ENCODE measurements around the gene MAMSTR. TPM values are rescaled to one million over a fixed set of nuclear protein-coding genes. Genes with fewer than 3 reads are reported as not detected.

Gene MAMSTR
- total RNA-seq, 1 donor from 2014 or later: 0.57 TPM

DNA sequence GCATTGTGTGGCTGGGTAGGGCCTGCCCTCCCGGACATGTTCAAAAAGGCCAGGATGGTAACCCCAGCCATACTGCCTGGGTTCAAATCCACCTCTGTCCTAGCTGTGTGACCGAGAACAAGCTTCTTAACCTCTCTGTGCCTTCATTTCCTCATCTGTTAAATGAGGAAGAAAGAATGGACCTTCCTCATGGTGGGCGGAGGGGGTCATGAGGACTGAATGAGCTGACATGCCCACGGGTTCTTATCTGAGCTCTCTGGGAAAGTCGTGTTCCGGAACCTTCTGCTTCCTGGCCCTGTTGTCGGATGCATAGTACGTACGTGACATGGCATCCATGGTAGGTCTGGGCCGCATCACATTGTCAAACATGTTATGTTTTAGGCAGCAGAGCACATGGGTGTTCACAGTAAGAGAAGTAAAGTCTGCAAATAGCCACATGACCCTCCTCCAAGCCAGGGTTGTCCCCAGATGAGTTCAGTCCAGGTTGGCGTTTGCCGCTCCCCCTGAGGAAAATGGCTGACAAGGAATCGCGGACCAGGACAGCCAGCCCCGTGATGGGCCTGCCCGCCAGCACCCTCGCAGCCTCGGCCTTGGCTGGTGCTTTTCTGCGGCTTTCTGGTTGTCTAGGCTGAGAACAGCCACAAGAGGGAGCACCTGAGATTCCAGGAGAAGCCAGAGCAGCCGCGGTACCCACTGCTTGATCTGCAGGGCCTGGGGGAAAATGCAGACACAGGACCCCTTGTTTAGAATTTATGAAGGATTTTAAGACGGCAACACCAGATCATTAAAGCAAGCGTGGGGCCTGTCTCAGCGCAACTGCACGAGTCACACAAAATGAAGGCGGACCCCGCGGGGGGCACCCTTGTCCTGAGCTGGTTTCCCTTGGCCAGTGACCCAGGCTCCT lies 44.4 kb downstream of the MAMSTR start:
- Histone ChIP-seq H2AFZ (ENCODE audit: low read depth, low read length) (peak overlapping the region; percentile 57), H3K4me3 (ENCODE audit: insufficient read depth, low read depth, low read length) (no peak overlapping the region)
- H3K27me3 Mint-ChIP-seq (ENCODE audit: low read depth, unreplicated experiment): peaks cover 34% of the 10 kb centered on the region

DNA sequence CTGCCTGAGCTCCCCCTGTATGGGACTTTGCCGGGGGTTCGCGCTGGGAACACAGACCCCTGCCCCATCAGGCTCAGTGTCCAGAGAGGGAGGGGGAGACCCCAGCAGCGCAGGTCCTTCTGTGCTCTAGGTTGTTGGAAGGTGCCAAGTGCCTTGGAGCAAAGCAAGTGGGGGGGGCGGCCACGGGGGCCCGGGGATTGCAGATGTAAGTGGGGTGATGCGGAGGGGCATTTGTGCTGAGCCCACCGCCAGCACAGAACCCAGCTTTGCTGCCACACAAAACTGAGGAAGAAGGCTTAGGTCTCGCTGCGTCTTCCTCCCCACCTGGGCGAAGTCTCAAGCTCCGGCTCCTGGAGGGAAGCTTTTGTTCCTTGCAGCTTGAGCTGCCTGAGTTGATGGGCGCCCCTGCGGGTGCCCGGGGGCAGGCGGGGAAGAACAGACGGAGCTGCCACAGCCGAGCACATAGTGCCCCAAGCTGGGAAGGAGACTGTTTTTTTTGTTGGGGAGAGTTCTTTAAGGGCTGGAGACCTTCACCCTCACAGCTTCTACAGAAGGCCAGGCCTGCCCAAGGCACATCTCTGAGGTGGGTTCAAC lies 45.2 kb downstream of the MAMSTR start:
- Mint-ChIP-seq H3K4me3 (ENCODE audit: unreplicated experiment) (no peak overlapping the region), H3K9me3 (ENCODE audit: unreplicated experiment) (no peaks in the 10 kb centered on the region), H3K4me1 (ENCODE audit: low read depth, unreplicated experiment) (no peaks in the 10 kb centered on the region), H3K27me3 (ENCODE audit: low read depth, unreplicated experiment) (peaks cover 34% of the 10 kb centered on the region), H3K27ac (ENCODE audit: unreplicated experiment) (no peak overlapping the region), H3K36me3 (ENCODE audit: low read depth, unreplicated experiment) (no peaks in the 10 kb centered on the region)
- FAIRE-seq (no peak), DNase-seq (ENCODE audit: low read depth) (no peak)
- Histone ChIP-seq H3K9me3 (ENCODE audit: insufficient read depth, low read depth, low read length) (peaks cover 3% of the 10 kb centered on the region), H4K20me1 (ENCODE audit: insufficient read depth, low read length) (no peaks in the 10 kb centered on the region), H3K4me1 (ENCODE audit: insufficient read depth, low read length) (no peaks in the 10 kb centered on the region), H3K27me3 (ENCODE audit: insufficient read depth, low read length) (peaks cover 3% of the 10 kb centered on the region), H3K36me3 (ENCODE audit: insufficient read depth, low read length) (no peaks in the 10 kb centered on the region), H3K9ac (ENCODE audit: low read length) (no peak overlapping the region), H3K4me2 (ENCODE audit: low read length) (no peak overlapping the region), H3K27ac (ENCODE audit: low read depth, low read length) (no peak overlapping the region), H3K4me3 (ENCODE audit: insufficient read depth, low read depth, low read length) (no peak overlapping the region), H2AFZ (ENCODE audit: low read depth, low read length) (no peak overlapping the region), H3K79me2 (ENCODE audit: insufficient read depth, low read length) (no peaks in the 10 kb centered on the region)
- no peak for TF ChIP-seq EZH2 (IDR thresholded peaks at IDR 0.05; ENCODE audit: insufficient read depth, low read length)
- TF ChIP-seq, protein P1, sequence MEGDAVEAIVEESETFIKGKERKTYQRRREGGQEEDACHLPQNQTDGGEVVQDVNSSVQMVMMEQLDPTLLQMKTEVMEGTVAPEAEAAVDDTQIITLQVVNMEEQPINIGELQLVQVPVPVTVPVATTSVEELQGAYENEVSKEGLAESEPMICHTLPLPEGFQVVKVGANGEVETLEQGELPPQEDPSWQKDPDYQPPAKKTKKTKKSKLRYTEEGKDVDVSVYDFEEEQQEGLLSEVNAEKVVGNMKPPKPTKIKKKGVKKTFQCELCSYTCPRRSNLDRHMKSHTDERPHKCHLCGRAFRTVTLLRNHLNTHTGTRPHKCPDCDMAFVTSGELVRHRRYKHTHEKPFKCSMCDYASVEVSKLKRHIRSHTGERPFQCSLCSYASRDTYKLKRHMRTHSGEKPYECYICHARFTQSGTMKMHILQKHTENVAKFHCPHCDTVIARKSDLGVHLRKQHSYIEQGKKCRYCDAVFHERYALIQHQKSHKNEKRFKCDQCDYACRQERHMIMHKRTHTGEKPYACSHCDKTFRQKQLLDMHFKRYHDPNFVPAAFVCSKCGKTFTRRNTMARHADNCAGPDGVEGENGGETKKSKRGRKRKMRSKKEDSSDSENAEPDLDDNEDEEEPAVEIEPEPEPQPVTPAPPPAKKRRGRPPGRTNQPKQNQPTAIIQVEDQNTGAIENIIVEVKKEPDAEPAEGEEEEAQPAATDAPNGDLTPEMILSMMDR (IDR thresholded peaks at IDR 0.05; ENCODE audit: insufficient read depth, low read depth, low read length): no peak

More for the DNA sequence above, 44.4 kb downstream of the MAMSTR start:
- Mint-ChIP-seq H3K9me3 (ENCODE audit: unreplicated experiment) (no peaks in the 10 kb centered on the region), H3K36me3 (ENCODE audit: low read depth, unreplicated experiment) (no peaks in the 10 kb centered on the region), H3K4me1 (ENCODE audit: low read depth, unreplicated experiment) (no peaks in the 10 kb centered on the region), H3K4me3 (ENCODE audit: unreplicated experiment) (no peak overlapping the region), H3K27ac (ENCODE audit: unreplicated experiment) (peak overlapping the region; percentile 58)
- no peak for TF ChIP-seq EZH2 (IDR thresholded peaks at IDR 0.05; ENCODE audit: insufficient read depth, low read length)
- TF ChIP-seq, protein P1 (IDR thresholded peaks at IDR 0.05; ENCODE audit: insufficient read depth, low read depth, low read length): peak; percentile 73
- peak; percentile 41 for FAIRE-seq
- Histone ChIP-seq H3K27ac (ENCODE audit: low read depth, low read length) (no peak overlapping the region), H3K79me2 (ENCODE audit: insufficient read depth, low read length) (no peaks in the 10 kb centered on the region), H3K36me3 (ENCODE audit: insufficient read depth, low read length) (no peaks in the 10 kb centered on the region), H4K20me1 (ENCODE audit: insufficient read depth, low read length) (no peaks in the 10 kb centered on the region), H3K9me3 (ENCODE audit: insufficient read depth, low read depth, low read length) (no peaks in the 10 kb centered on the region), H3K4me2 (ENCODE audit: low read length) (no peak overlapping the region), H3K4me1 (ENCODE audit: insufficient read depth, low read length) (no peaks in the 10 kb centered on the region), H3K27me3 (ENCODE audit: insufficient read depth, low read length) (peaks cover 3% of the 10 kb centered on the region), H3K9ac (ENCODE audit: low read length) (no peak overlapping the region)
- DNase-seq (ENCODE audit: low read depth): peak; percentile 40
